Neural crest cell (in vitro differentiated cells): Measurements from ENCODE around the gene LPCAT1. TPM values are rescaled to one million over a fixed set of nuclear protein-coding genes. Genes with fewer than 3 reads are reported as not detected.

Source experiments
- DNase-seq: peaks from one replicate; pipeline ENCODE4 v3.0.0; 2021; ENCODE audit warnings: low read depth, mixed read lengths, low spot score
- H3K27ac Mint-ChIP-seq: one replicate; pipeline ENCODE4 v1.8.0; 2021; ENCODE audit warnings: mild to moderate bottlenecking, mixed read lengths; ENCODE audit not compliant: unreplicated experiment
- H3K27me3 Mint-ChIP-seq: 2 replicates; pipeline ENCODE4 v1.8.0; 2021; ENCODE audit warnings: low read depth, mild to moderate bottlenecking, mixed read lengths
- H3K36me3 Mint-ChIP-seq: 2 replicates; pipeline ENCODE4 v1.8.0; 2021; ENCODE audit warnings: low read depth, mild to moderate bottlenecking, mixed read lengths
- H3K4me1 Mint-ChIP-seq: 2 replicates; pipeline ENCODE4 v1.8.0; 2021; ENCODE audit warnings: mixed read lengths
- H3K4me3 Mint-ChIP-seq: one replicate; pipeline ENCODE4 v1.8.0; 2021; ENCODE audit warnings: mild to moderate bottlenecking, mixed read lengths
- H3K9me3 Mint-ChIP-seq: 2 replicates; pipeline ENCODE4 v1.8.0; 2021; ENCODE audit warnings: mixed read lengths
- CTCF ChIP-seq: fragments of 200-600 bp; sonication (generic); conservative IDR thresholded peaks from 2 replicates; pipeline ENCODE4 v1.5.0; 2021; ENCODE audit warnings: antibody characterized with exemption, mild to moderate bottlenecking
- total RNA-seq: library from RNA; stranded (reverse); gene quantifications from 2 replicates; pipeline ENCODE4 v1.2.1, GENCODE V29; 2021

The LPCAT1 gene
- total RNA-seq, 1 donor from 2014 or later, result 111 TPM

GRCh38 chr5:1545126-1545804 is 21.5 kb upstream of the LPCAT1 start:
- Mint-ChIP-seq H3K4me1 (peaks cover 10% of the 10 kb centered on the region), H3K27ac (no peak overlapping the region), H3K4me3 (no peak overlapping the region), H3K36me3 (no peaks in the 10 kb centered on the region), H3K9me3 (no peaks in the 10 kb centered on the region), H3K27me3 (peaks cover 3% of the 10 kb centered on the region)
- DNase-seq, result no peak
- no peak for TF ChIP-seq CTCF

- peaks cover 10% of the 10 kb centered on the region for H3K4me1 Mint-ChIP-seq
- H3K36me3 Mint-ChIP-seq, result no peaks in the 10 kb centered on the region
- DNase-seq, result no peak
- H3K9me3 Mint-ChIP-seq, result no peaks in the 10 kb centered on the region
- peaks cover 3% of the 10 kb centered on the region for H3K27me3 Mint-ChIP-seq
- no peak for TF ChIP-seq CTCF
- H3K4me3 Mint-ChIP-seq, result no peak overlapping the region
- H3K27ac Mint-ChIP-seq, result no peak overlapping the region
Measured at GRCh38 chr5:1544294-1544961, 20.7 kb upstream of the LPCAT1 start.

- DNase-seq, result no peak
- Mint-ChIP-seq H3K4me3 (no peak overlapping the region), H3K27ac (no peak overlapping the region)
Measured at GRCh38 chr5:1543398-1544293, 19.9 kb upstream of the LPCAT1 start.

GRCh38 chr5:1542781-1543180 is 19.0 kb upstream of the LPCAT1 start:
- H3K9me3 Mint-ChIP-seq, result no peaks in the 10 kb centered on the region
- DNase-seq, result no peak
- peaks cover 10% of the 10 kb centered on the region for H3K4me1 Mint-ChIP-seq
- H3K36me3 Mint-ChIP-seq, result no peaks in the 10 kb centered on the region
- no peak for TF ChIP-seq CTCF
- no peak overlapping the region for H3K27ac Mint-ChIP-seq
- H3K4me3 Mint-ChIP-seq, result no peak overlapping the region
- H3K27me3 Mint-ChIP-seq, result peaks cover 3% of the 10 kb centered on the region

More at GRCh38 chr5:1543398-1544293, 19.9 kb upstream of the LPCAT1 start:
- Mint-ChIP-seq H3K9me3 (no peaks in the 10 kb centered on the region), H3K36me3 (no peaks in the 10 kb centered on the region), H3K27me3 (peaks cover 3% of the 10 kb centered on the region), H3K4me1 (peaks cover 10% of the 10 kb centered on the region)
- no peak for TF ChIP-seq CTCF

GRCh38 chr5:1541702-1542400 is 18.1 kb upstream of the LPCAT1 start:
- H3K4me1 Mint-ChIP-seq, result peaks cover 10% of the 10 kb centered on the region
- DNase-seq, result no peak
- H3K36me3 Mint-ChIP-seq, result no peaks in the 10 kb centered on the region
- TF ChIP-seq CTCF, result no peak
- H3K9me3 Mint-ChIP-seq, result no peaks in the 10 kb centered on the region
- H3K4me3 Mint-ChIP-seq, result no peak overlapping the region
- no peak overlapping the region for H3K27ac Mint-ChIP-seq
- H3K27me3 Mint-ChIP-seq, result peaks cover 3% of the 10 kb centered on the region
